ENCODE results near the gene SLF1. TPM values are rescaled to one million over a fixed set of nuclear protein-coding genes. Genes with fewer than 3 reads are reported as not detected.

SLF1 gene
- total and polyA plus RNA-seq, 7 donors, result 1.2 to 2.6 (median 1.8) TPM

- 84 to 89% (median 85%) methylated on average over 5 of the region's 5 CpGs for WGBS, 3 donors
- Histone ChIP-seq H3K27me3 (ENCODE audit: insufficient read depth in 3 of 3, low read length in 2 of 3) (no peaks in the 10 kb centered on the region), H3K4me1 (no peaks in the 10 kb centered on the region), H3K4me3 (no peak overlapping the region), H3K36me3 (ENCODE audit: insufficient read depth in 1 of 2, low read depth in 1 of 2) (peaks cover 0 to 5% of the 10 kb centered on the region in 2 donors), H3K27ac (no peak overlapping the region), H3K9me3 (no peaks in the 10 kb centered on the region)
- TF ChIP-seq CTCF (IDR thresholded peaks at IDR 0.05), result no peak
- DNase-seq, result no peak
- intact Hi-C loops (cut with DNase I), result no loop called here
- no peak for ATAC-seq
Observed at GRCh38 chr5:94682814-94683520, 64.5 kb downstream of the SLF1 start.

GRCh38 chr5:94689908-94690307 lies 71.4 kb downstream of the SLF1 start:
- intact Hi-C loops (cut with DNase I), result loop anchor here in 1 of 2 donors (10.0 kb wide), 1 partner anchor 165 kb away; no protein-coding TSS in a partner anchor
- TF ChIP-seq CTCF (IDR thresholded peaks at IDR 0.05), result no peak
- no peaks in the 10 kb centered on the region for H3K4me1 ChIP-seq
- DNase-seq (no peak), ATAC-seq (no peak)
- peaks cover 0 to 9% of the 10 kb centered on the region in 2 donors for H3K36me3 ChIP-seq (ENCODE audit: insufficient read depth in 1 of 2, low read depth in 1 of 2)
- H3K4me3 ChIP-seq, result no peak overlapping the region
- H3K27ac ChIP-seq, result no peak overlapping the region
- no peaks in the 10 kb centered on the region for H3K9me3 ChIP-seq
- H3K27me3 ChIP-seq (ENCODE audit: insufficient read depth in 3 of 3, low read length in 2 of 3), result no peaks in the 10 kb centered on the region

GRCh38 chr5:94690778-94691177 lies 72.3 kb downstream of the SLF1 start:
- ATAC-seq (no peak), DNase-seq (no peak)
- no peak for TF ChIP-seq CTCF (IDR thresholded peaks at IDR 0.05)
- Histone ChIP-seq H3K9me3 (no peaks in the 10 kb centered on the region), H3K4me1 (no peaks in the 10 kb centered on the region), H3K27ac (no peak overlapping the region), H3K36me3 (ENCODE audit: insufficient read depth in 1 of 2, low read depth in 1 of 2) (peaks cover 0 to 12% of the 10 kb centered on the region in 2 donors), H3K4me3 (no peak overlapping the region), H3K27me3 (ENCODE audit: insufficient read depth in 3 of 3, low read length in 2 of 3) (no peaks in the 10 kb centered on the region)
- WGBS, 3 donors, result 77 to 81% (median 79%) methylated on average over 2 of the region's 2 CpGs
- intact Hi-C loops (cut with DNase I), result loop anchor here in 1 of 2 donors (10.0 kb wide), 1 partner anchor 166 kb away; no protein-coding TSS in a partner anchor

- Histone ChIP-seq H3K27ac (no peak overlapping the region), H3K27me3 (ENCODE audit: insufficient read depth in 3 of 3, low read length in 2 of 3) (no peaks in the 10 kb centered on the region), H3K4me3 (no peak overlapping the region), H3K4me1 (no peaks in the 10 kb centered on the region), H3K36me3 (ENCODE audit: insufficient read depth in 1 of 2, low read depth in 1 of 2) (peaks cover 0 to 12% of the 10 kb centered on the region in 2 donors), H3K9me3 (no peaks in the 10 kb centered on the region)
- 95 to 97% (median 95%) methylated on average over 1 of the region's 1 CpG for WGBS, 3 donors
- intact Hi-C loops (cut with DNase I), result loop anchor here in 1 of 2 donors (10.0 kb wide), 1 partner anchor 166 kb away; no protein-coding TSS in a partner anchor
- no peak for TF ChIP-seq CTCF (IDR thresholded peaks at IDR 0.05)
- ATAC-seq, result no peak
- no peak for DNase-seq
Observed at GRCh38 chr5:94691291-94691690, 72.8 kb downstream of the SLF1 start.
